Erythroblast (primary cell): ENCODE measurements around the gene DMD.
"Not testable (repeated sequence)": the region's sequence is repeated elsewhere in the genome, so short reads cannot be mapped to it uniquely, and the experiment has no call there.

ENCODE experiments used
- DNase-seq, 2 experiments: peaks; one replicate each; lab custom pipeline; 2025; lab: John Stamatoyannopoulos, UW
- GATA1 ChIP-seq: IDR thresholded peaks from 2 replicates; pipeline ENCODE4 v1.6.1; 2011; ENCODE audit warnings: low read depth, mild to moderate bottlenecking, control low read depth, low read length, moderate library complexity
- POLR2A ChIP-seq: IDR thresholded peaks from 2 replicates; pipeline ENCODE4 v1.6.1; 2011; ENCODE audit warnings: mild to moderate bottlenecking, low read length

The DMD gene

GRCh38 chrX:31471229-31471628, 1740.1 kb downstream of the DMD start:
- no peak for DNase-seq
- TF ChIP-seq GATA1 (no peak), POLR2A (no peak)

- not testable (repeated sequence) for DNase-seq
Observed at GRCh38 chrX:31470753-31471152, 1740.6 kb downstream of the DMD start.

GRCh38 chrX:31464306-31464915, 1746.9 kb downstream of the DMD start:
- no peak for TF ChIP-seq GATA1
- DNase-seq, result no peak

- no peak for DNase-seq
- TF ChIP-seq POLR2A (no peak), GATA1 (no peak)
Observed at GRCh38 chrX:31461266-31461665, 1750.1 kb downstream of the DMD start.

GRCh38 chrX:31459361-31459760, 1752.0 kb downstream of the DMD start:
- TF ChIP-seq GATA1, result no peak
- no peak for TF ChIP-seq POLR2A
- DNase-seq, result no peak

- DNase-seq, result no peak
- no peak for TF ChIP-seq GATA1
- TF ChIP-seq POLR2A, result no peak
Observed at GRCh38 chrX:31449965-31450364, 1761.4 kb downstream of the DMD start.

- no peak for TF ChIP-seq GATA1
- DNase-seq, result no peak
Observed at GRCh38 chrX:31449081-31449480, 1762.3 kb downstream of the DMD start.

GRCh38 chrX:31445542-31445941, 1765.8 kb downstream of the DMD start:
- TF ChIP-seq POLR2A, result no peak
- TF ChIP-seq GATA1, result no peak
- DNase-seq, result no peak

GRCh38 chrX:31443654-31444053, 1767.7 kb downstream of the DMD start:
- TF ChIP-seq GATA1 (no peak), POLR2A (no peak)
- DNase-seq, result no peak

GRCh38 chrX:31440546-31440945, 1770.8 kb downstream of the DMD start:
- no peak for DNase-seq
- TF ChIP-seq POLR2A, result no peak
- TF ChIP-seq GATA1, result no peak

GRCh38 chrX:31436424-31436823, 1774.9 kb downstream of the DMD start:
- no peak for TF ChIP-seq POLR2A
- TF ChIP-seq GATA1, result no peak
- DNase-seq, result no peak

- DNase-seq, result no peak
- TF ChIP-seq POLR2A, result no peak
- TF ChIP-seq GATA1, result no peak
Observed at GRCh38 chrX:31435592-31435991, 1775.8 kb downstream of the DMD start.

- DNase-seq, result no peak
- TF ChIP-seq POLR2A (no peak), GATA1 (no peak)
Observed at GRCh38 chrX:31433856-31434255, 1777.5 kb downstream of the DMD start.

GRCh38 chrX:31429915-31430314, 1781.4 kb downstream of the DMD start:
- no peak for DNase-seq
- TF ChIP-seq GATA1 (no peak), POLR2A (no peak)

GRCh38 chrX:31423609-31424189, 1787.7 kb downstream of the DMD start:
- peak; percentile 0 to 1 for DNase-seq
- TF ChIP-seq POLR2A (no peak), GATA1 (no peak)
